ENCODE results near the gene PSMB2.

PSMB2 gene

GRCh38 chr1:35558374-35559316 lies 82.7 kb downstream of the PSMB2 start:
- DNase-seq: peak in 4 of 58 donors; percentile 19 to 59 (median 34)

DNA sequence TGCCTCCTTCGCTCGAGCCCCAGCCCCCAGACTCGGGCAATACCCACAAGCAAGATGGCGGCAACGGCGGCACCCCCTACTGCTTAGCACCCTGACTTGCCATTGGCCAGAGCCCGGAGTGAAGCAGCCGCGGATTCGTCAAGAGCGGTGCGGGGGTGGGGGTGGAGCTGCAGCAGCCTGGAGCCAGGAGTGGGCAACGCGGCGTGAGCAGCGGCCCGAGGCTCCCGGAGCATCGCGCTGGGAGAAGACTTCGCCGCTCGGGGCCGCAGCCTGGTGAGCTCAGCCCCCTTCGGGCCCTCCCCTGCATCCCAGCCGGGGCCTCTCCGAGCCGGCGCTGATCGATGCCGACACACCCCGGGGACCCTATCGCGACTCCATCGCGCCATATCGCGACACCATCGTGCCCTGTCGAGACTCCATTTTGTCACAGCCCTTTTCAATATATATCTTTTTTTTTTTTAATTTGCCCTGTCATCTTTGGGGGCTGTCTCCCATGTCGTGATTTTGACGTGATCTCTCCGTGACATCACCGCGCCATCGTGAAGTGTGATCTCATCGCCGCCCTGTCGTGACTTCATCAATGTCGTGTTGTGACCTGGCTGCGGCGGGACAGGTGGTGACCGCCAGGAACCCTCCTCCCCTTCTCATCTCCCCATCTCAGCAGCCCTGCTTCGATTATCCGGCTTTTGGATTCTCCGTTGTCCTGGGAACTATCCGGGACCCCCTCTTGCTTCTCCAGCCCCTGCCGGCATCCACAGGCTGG lies 83.5 kb downstream of the PSMB2 start, which contains the start of gene NCDN:
NCDN (plus strand) TSS at position 189 of the 763 bp plus-strand sequence; CDS start at position 581, 392 bp downstream.
- peak in 57 of 58 donors; percentile 88 to 99 (median 96) for DNase-seq

- DNase-seq: peak in 57 of 58 donors; percentile 72 to 99 (median 95)
Observed at GRCh38 chr1:35557118-35557610, 84.2 kb downstream of the PSMB2 start, which contains the start of gene KIAA0319L. Gene KIAA0319L, minus strand, starts transcription at chr1:35557403. Its CDS starts 2,912 bp downstream, at chr1:35554491.

DNA sequence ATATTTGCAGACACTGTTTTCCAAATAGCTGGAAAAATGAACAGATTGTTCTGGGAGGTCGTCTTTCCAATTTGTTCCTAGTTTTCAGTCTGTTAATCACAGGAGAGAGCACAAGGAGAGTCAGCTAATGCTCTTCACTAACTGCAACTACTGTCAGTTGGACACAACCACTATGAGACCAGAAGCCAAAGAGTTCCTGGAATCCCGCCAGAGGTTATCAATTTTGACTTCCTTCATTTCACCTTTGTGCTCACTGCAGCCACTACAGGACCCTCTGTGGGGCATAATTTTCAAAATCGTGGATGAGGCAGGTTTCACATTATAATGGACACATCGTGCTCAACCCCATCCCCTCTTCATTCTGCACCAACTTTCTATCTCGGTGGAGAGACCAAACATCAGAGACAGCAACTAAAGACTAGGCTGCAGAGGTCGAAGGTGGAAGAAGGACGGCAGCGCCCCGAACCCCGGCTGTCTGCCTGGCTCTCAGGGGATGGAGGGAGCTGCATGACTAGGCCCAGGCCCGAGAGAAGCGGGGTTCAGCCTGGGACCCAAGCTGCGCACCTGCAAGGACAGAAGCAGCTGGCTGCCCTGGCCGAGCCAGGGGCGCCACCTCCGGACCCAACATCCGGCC lies 84.7 kb downstream of the PSMB2 start:
- no peak for DNase-seq

DNA sequence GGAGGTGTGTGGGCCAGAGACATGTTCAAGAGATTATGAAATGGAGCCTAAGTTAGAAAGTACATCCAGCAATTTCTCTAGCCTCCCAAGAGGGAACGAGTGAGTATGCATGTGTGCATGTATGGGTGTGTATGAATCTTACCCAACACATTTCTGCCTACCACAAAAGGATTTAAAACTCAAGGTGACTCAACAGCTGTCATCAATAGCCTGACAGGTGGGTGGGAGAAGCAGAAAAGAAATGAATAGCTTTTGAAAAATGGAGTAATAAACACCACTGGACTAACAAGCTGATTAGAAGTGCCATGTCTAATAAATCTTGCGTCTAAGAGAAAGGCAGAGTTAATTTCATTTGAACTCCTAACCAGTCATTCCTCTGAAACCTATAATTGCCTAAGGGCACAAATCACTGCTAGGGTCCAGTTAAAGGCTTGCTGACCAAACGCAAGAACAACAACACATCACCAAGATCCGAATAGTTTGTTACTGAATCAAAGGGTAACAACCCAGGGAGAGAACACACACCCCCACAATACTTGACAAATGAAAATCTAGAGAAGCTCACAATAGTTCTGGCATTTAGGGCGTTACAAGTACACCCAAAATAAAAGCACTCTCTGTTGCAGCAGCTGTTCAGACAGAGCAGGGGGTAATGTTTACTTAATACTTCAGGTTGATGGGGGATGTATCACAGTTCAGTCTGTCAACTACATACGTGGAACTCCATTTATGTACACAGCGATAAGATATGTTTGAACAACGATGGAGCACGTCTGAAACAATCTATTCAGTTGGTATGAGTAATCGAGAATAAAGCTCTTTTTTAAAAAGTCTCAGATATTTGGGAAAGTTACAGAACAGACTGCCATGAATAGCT lies 85.5 kb downstream of the PSMB2 start:
- no peak for DNase-seq

- DNase-seq: no peak
Observed at GRCh38 chr1:35555212-35555584, 86.1 kb downstream of the PSMB2 start.

GRCh38 chr1:35554266-35555211 lies 86.8 kb downstream of the PSMB2 start:
- no peak for DNase-seq

- DNase-seq: no peak
Observed at GRCh38 chr1:35553851-35554250, 87.5 kb downstream of the PSMB2 start.
